Measurements from ENCODE around the gene ARHGAP22. TPM values are rescaled to one million over a fixed set of nuclear protein-coding genes. Genes with fewer than 3 reads are reported as not detected.
A peak's percentile ranks its signal among the peaks of the same experiment; 100 is the strongest.

The ARHGAP22 gene
- polyA plus RNA-seq, 3 donors, result 1.5 to 7.8 (median 1.9) TPM

- Mint-ChIP-seq H3K9me3 (peaks cover 0 to 16% (median 6%) of the 10 kb centered on the region in 7 donors), H3K27ac (no peak overlapping the region), H3K27me3 (ENCODE audit: low read depth in 3 of 3) (peaks cover 33 to 50% (median 33%) of the 10 kb centered on the region in 3 donors), H3K4me3 (no peak overlapping the region), H3K4me1 (peaks cover 37% of the 10 kb centered on the region), H3K36me3 (peaks cover 0 to 9% of the 10 kb centered on the region in 2 donors)
- TF ChIP-seq, protein P1, sequence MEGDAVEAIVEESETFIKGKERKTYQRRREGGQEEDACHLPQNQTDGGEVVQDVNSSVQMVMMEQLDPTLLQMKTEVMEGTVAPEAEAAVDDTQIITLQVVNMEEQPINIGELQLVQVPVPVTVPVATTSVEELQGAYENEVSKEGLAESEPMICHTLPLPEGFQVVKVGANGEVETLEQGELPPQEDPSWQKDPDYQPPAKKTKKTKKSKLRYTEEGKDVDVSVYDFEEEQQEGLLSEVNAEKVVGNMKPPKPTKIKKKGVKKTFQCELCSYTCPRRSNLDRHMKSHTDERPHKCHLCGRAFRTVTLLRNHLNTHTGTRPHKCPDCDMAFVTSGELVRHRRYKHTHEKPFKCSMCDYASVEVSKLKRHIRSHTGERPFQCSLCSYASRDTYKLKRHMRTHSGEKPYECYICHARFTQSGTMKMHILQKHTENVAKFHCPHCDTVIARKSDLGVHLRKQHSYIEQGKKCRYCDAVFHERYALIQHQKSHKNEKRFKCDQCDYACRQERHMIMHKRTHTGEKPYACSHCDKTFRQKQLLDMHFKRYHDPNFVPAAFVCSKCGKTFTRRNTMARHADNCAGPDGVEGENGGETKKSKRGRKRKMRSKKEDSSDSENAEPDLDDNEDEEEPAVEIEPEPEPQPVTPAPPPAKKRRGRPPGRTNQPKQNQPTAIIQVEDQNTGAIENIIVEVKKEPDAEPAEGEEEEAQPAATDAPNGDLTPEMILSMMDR (IDR thresholded peaks at IDR 0.05), result no peak
- no peak overlapping the region for H3K4me3 ChIP-seq (replicated peaks in 1 of 3; ENCODE audit: low read depth in 2 of 3, low read length in 3 of 3)
- H4K20me1 ChIP-seq (ENCODE audit: insufficient read depth, low read length), result peaks cover 9% of the 10 kb centered on the region
- no peaks in the 10 kb centered on the region for H3K36me3 ChIP-seq (replicated peaks in 1 of 2; ENCODE audit: control insufficient read depth in 1 of 2, insufficient read depth in 2 of 2, low read length in 2 of 2)
- WGBS (ENCODE audit: insufficient coverage), result 91% methylated on average over 7 of the region's 7 CpGs
- no peak for DNase-seq
- peaks cover 26 to 32% of the 10 kb centered on the region in 2 donors for H3K27me3 ChIP-seq (ENCODE audit: control insufficient read depth in 2 of 2, insufficient read depth in 2 of 2, low read length in 2 of 2)
- no peak overlapping the region for H3K9ac ChIP-seq (ENCODE audit: insufficient read depth, low read length, poor library complexity, severe bottlenecking)
- no peak overlapping the region for H2AFZ ChIP-seq (ENCODE audit: insufficient read depth, low read depth, low read length, poor library complexity, severe bottlenecking)
- peaks cover 29 to 40% of the 10 kb centered on the region in 2 donors for H3K4me1 ChIP-seq (ENCODE audit: control insufficient read depth in 1 of 2, insufficient read depth in 2 of 2, low read length in 2 of 2)
- intact Hi-C loops (cut with micrococcal nuclease), result no loop called here
- no peak overlapping the region for H3K4me2 ChIP-seq (replicated peaks; ENCODE audit: extremely low read depth, low read length, poor library complexity, severe bottlenecking)
- peaks cover 0 to 6% of the 10 kb centered on the region in 2 donors for H3K9me3 ChIP-seq (replicated peaks in 1 of 2; ENCODE audit: control insufficient read depth in 1 of 2, insufficient read depth in 1 of 2, low read length in 2 of 2)
- H3K27ac ChIP-seq (ENCODE audit: low read depth in 1 of 2, low read length in 2 of 2), result no peak overlapping the region
- no peaks in the 10 kb centered on the region for H3K79me2 ChIP-seq (ENCODE audit: insufficient read depth, low read length)
Measured at GRCh38 chr10:48520594-48520993, 84.3 kb downstream of the ARHGAP22 start.

DNA sequence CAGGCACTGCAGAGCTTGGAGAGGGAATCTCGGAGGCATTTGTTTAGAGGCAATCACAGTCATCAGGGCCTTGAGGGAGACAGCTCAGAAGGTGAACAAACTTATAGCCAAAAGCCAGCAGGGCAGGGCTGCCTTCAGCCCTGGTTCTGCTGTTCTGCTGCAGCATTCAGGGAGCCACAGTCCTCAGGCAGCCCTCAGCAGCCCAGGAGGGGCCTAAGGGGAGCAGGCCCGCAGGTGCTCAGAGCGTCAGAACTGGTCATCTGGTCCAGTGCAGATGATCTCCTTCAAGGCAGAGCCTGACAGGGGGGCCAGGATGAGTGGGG, 84.7 kb downstream of the ARHGAP22 start:
- WGBS (ENCODE audit: insufficient coverage), result 71% methylated on average over 2 of the region's 3 CpGs
- Histone ChIP-seq H3K27me3 (ENCODE audit: control insufficient read depth in 2 of 2, insufficient read depth in 2 of 2, low read length in 2 of 2) (peaks cover 24 to 28% of the 10 kb centered on the region in 2 donors), H2AFZ (ENCODE audit: insufficient read depth, low read depth, low read length, poor library complexity, severe bottlenecking) (no peak overlapping the region), H4K20me1 (ENCODE audit: insufficient read depth, low read length) (peaks cover 7% of the 10 kb centered on the region), H3K36me3 (replicated peaks in 1 of 2; ENCODE audit: control insufficient read depth in 1 of 2, insufficient read depth in 2 of 2, low read length in 2 of 2) (no peaks in the 10 kb centered on the region), H3K27ac (ENCODE audit: low read depth in 1 of 2, low read length in 2 of 2) (no peak overlapping the region), H3K4me3 (replicated peaks in 1 of 3; ENCODE audit: low read depth in 2 of 3, low read length in 3 of 3) (no peak overlapping the region), H3K9ac (ENCODE audit: insufficient read depth, low read length, poor library complexity, severe bottlenecking) (no peak overlapping the region), H3K79me2 (ENCODE audit: insufficient read depth, low read length) (no peaks in the 10 kb centered on the region), H3K4me1 (ENCODE audit: control insufficient read depth in 1 of 2, insufficient read depth in 2 of 2, low read length in 2 of 2) (peaks cover 29 to 40% of the 10 kb centered on the region in 2 donors), H3K9me3 (replicated peaks in 1 of 2; ENCODE audit: control insufficient read depth in 1 of 2, insufficient read depth in 1 of 2, low read length in 2 of 2) (peaks cover under 1 to 7% of the 10 kb centered on the region in 2 donors), H3K4me2 (replicated peaks; ENCODE audit: extremely low read depth, low read length, poor library complexity, severe bottlenecking) (no peak overlapping the region)
- H3K36me3 Mint-ChIP-seq, result peaks cover 1 to 9% of the 10 kb centered on the region in 2 donors
- H3K9me3 Mint-ChIP-seq, result peaks cover 2 to 17% (median 9%) of the 10 kb centered on the region in 7 donors
- no peak for DNase-seq
- intact Hi-C loops (cut with micrococcal nuclease), result no loop called here
- peak overlapping the region in 2 of 7 donors; percentile 1 to 37 for H3K27ac Mint-ChIP-seq
- H3K4me3 Mint-ChIP-seq, result no peak overlapping the region
- TF ChIP-seq, protein P1 (IDR thresholded peaks at IDR 0.05), result no peak
- H3K27me3 Mint-ChIP-seq (ENCODE audit: low read depth in 3 of 3), result peaks cover 28 to 45% (median 30%) of the 10 kb centered on the region in 3 donors
- peaks cover 37% of the 10 kb centered on the region for H3K4me1 Mint-ChIP-seq

All from CD14-positive monocyte (primary cell).